HG02798 (cell line): ENCODE data around the gene FGD4.

Experiments used
- ATAC-seq: cut with Tn5 transposase; IDR thresholded peaks from one replicate; pipeline ENCODE4 v1.9.1; 2021; ENCODE audit warnings: mild to moderate bottlenecking; ENCODE audit not compliant: unreplicated experiment, poor library complexity

Gene FGD4

GRCh38 chr12:32402170-32402569, 2.8 kb downstream of the FGD4 start:
- ATAC-seq: no peak

- no peak for ATAC-seq
Observed at GRCh38 chr12:32402946-32403345, 3.6 kb downstream of the FGD4 start.

GRCh38 chr12:32407795-32408194, 8.4 kb downstream of the FGD4 start:
- ATAC-seq: no peak

- no peak for ATAC-seq
Observed at GRCh38 chr12:32413412-32413811, 14.1 kb downstream of the FGD4 start.

- ATAC-seq: no peak
Observed at GRCh38 chr12:32418221-32418620, 18.9 kb downstream of the FGD4 start.

- ATAC-seq: no peak
Observed at GRCh38 chr12:32418903-32419519, 19.7 kb downstream of the FGD4 start.

- ATAC-seq: peak; percentile 61
Observed at GRCh38 chr12:32419520-32419960, 20.2 kb downstream of the FGD4 start.

- ATAC-seq: no peak
Observed at GRCh38 chr12:32420356-32420755, 21.0 kb downstream of the FGD4 start.

GRCh38 chr12:32423559-32423958, 24.2 kb downstream of the FGD4 start:
- ATAC-seq: no peak

- no peak for ATAC-seq
Observed at GRCh38 chr12:32431025-32431424, 31.7 kb downstream of the FGD4 start.

GRCh38 chr12:32435921-32436705, 36.8 kb downstream of the FGD4 start:
- ATAC-seq: no peak

- no peak for ATAC-seq
Observed at GRCh38 chr12:32437095-32437515, 37.7 kb downstream of the FGD4 start.

- no peak for ATAC-seq
Observed at GRCh38 chr12:32440120-32440865, 40.9 kb downstream of the FGD4 start.

GRCh38 chr12:32443491-32443890, 44.1 kb downstream of the FGD4 start:
- no peak for ATAC-seq

- no peak for ATAC-seq
Observed at GRCh38 chr12:32444895-32445294, 45.5 kb downstream of the FGD4 start.

GRCh38 chr12:32445356-32445755, 46.0 kb downstream of the FGD4 start:
- no peak for ATAC-seq

GRCh38 chr12:32446316-32447119, 47.2 kb downstream of the FGD4 start:
- ATAC-seq: no peak

GRCh38 chr12:32448586-32448985, 49.2 kb downstream of the FGD4 start:
- ATAC-seq: no peak

GRCh38 chr12:32450363-32450762, 51.0 kb downstream of the FGD4 start:
- no peak for ATAC-seq

- no peak for ATAC-seq
Observed at GRCh38 chr12:32450768-32451167, 51.4 kb downstream of the FGD4 start.
